Activated CD4-positive, alpha-beta memory T cell treated with anti-CD3 and anti-CD28 coated beads, Interleukin-2, amount 10 ng/mL, durations not matched to agents 7 days and 5 days (primary cell): ENCODE data around the gene CKMT1A. TPM values are rescaled to one million over a fixed set of nuclear protein-coding genes. Genes with fewer than 3 reads are reported as not detected.
A peak's percentile ranks its signal among the peaks of the same experiment; 100 is the strongest.
"Not testable (repeated sequence)": the region's sequence is repeated elsewhere in the genome, so short reads cannot be mapped to it uniquely, and the experiment has no call there.

Source experiments
- CTCF ChIA-PET: fragments of 350-600 bp; sonication (Branson Sonifier 250); formaldehyde crosslinking; loops from one replicate; lab custom pipeline; 2021; ENCODE audit warnings: antibody characterized with exemption, inconsistent platforms; lab: Charles Lee
- POLR2A ChIA-PET: fragments of 350-600 bp; sonication (Branson Sonifier 250); formaldehyde crosslinking; loops from one replicate; lab custom pipeline; 2021; ENCODE audit warnings: antibody characterized with exemption; lab: Charles Lee
- DNase-seq: peaks from one replicate; pipeline ENCODE4 v3.0.0-alpha.2; 2020
- H3K27ac Mint-ChIP-seq: one replicate; pipeline ENCODE4 v1.8.0; 2021; ENCODE audit warnings: mild to moderate bottlenecking, mixed read lengths
- H3K27me3 Mint-ChIP-seq: one replicate; pipeline ENCODE4 v1.8.0; 2021; ENCODE audit warnings: mixed read lengths
- H3K36me3 Mint-ChIP-seq: one replicate; pipeline ENCODE4 v1.8.0; 2021; ENCODE audit warnings: low read depth, mixed read lengths
- H3K4me1 Mint-ChIP-seq: one replicate; pipeline ENCODE4 v1.8.0; 2021; ENCODE audit warnings: mixed read lengths
- H3K4me3 Mint-ChIP-seq: one replicate; pipeline ENCODE4 v1.8.0; 2021; ENCODE audit warnings: mild to moderate bottlenecking, mixed read lengths
- H3K9me3 Mint-ChIP-seq: one replicate; pipeline ENCODE4 v1.8.0; 2021; ENCODE audit warnings: mixed read lengths
- total RNA-seq, 2 experiments: library from RNA; stranded (reverse); gene quantifications; one replicate each; pipeline ENCODE4 v1.2.3, GENCODE V29; 2021

Gene CKMT1A
- total RNA-seq, 2 experiments from 2014 or later = not detected

- H3K9me3 Mint-ChIP-seq, H3K4me1 Mint-ChIP-seq, CTCF ChIA-PET, H3K27me3 Mint-ChIP-seq, H3K36me3 Mint-ChIP-seq, H3K27ac Mint-ChIP-seq, DNase-seq, POLR2A ChIA-PET, H3K4me3 Mint-ChIP-seq: not testable (repeated sequence)
Observed at GRCh38 chr15:43710431-43711131, 16.9 kb downstream of the CKMT1A start.

GRCh38 chr15:43723151-43723550 is 29.5 kb downstream of the CKMT1A start:
- POLR2A ChIA-PET = no interaction called here
- H3K27ac Mint-ChIP-seq = no peak overlapping the region
- peaks cover 13% of the 10 kb centered on the region for H3K27me3 Mint-ChIP-seq
- no peak for DNase-seq
- no peaks in the 10 kb centered on the region for H3K4me1 Mint-ChIP-seq
- no peaks in the 10 kb centered on the region for H3K9me3 Mint-ChIP-seq
- no peaks in the 10 kb centered on the region for H3K36me3 Mint-ChIP-seq
- no peak overlapping the region for H3K4me3 Mint-ChIP-seq
- CTCF ChIA-PET = no interaction called here

GRCh38 chr15:43726306-43726705 is 32.6 kb downstream of the CKMT1A start:
- DNase-seq, H3K36me3 Mint-ChIP-seq, H3K4me1 Mint-ChIP-seq, H3K9me3 Mint-ChIP-seq, POLR2A ChIA-PET, H3K27ac Mint-ChIP-seq, H3K4me3 Mint-ChIP-seq, CTCF ChIA-PET: not testable (repeated sequence)
- peaks cover 15% of the 10 kb centered on the region for H3K27me3 Mint-ChIP-seq

GRCh38 chr15:43728053-43728725 is 34.5 kb downstream of the CKMT1A start:
- POLR2A ChIA-PET, H3K27ac Mint-ChIP-seq, CTCF ChIA-PET: not testable (repeated sequence)

GRCh38 chr15:43735416-43735815 is 41.8 kb downstream of the CKMT1A start:
- peaks cover 7% of the 10 kb centered on the region for H3K4me1 Mint-ChIP-seq
- H3K27ac Mint-ChIP-seq = no peak overlapping the region
- no peaks in the 10 kb centered on the region for H3K36me3 Mint-ChIP-seq
- CTCF ChIA-PET = no interaction called here
- H3K9me3 Mint-ChIP-seq = no peaks in the 10 kb centered on the region
- H3K4me3 Mint-ChIP-seq = no peak overlapping the region
- DNase-seq = no peak
- POLR2A ChIA-PET = no interaction called here
- H3K27me3 Mint-ChIP-seq = peaks cover 13% of the 10 kb centered on the region

More at GRCh38 chr15:43728053-43728725, 34.5 kb downstream of the CKMT1A start:
- H3K27me3 Mint-ChIP-seq = peaks cover 20% of the 10 kb centered on the region
- H3K36me3 Mint-ChIP-seq, H3K4me1 Mint-ChIP-seq, DNase-seq, H3K4me3 Mint-ChIP-seq, H3K9me3 Mint-ChIP-seq: not testable (repeated sequence)

- CTCF ChIA-PET = interaction anchor here (0.9 to 1.4 kb wide), 5 partner anchors 23 to 521 kb away, joined by 3 to 4 read pairs (median 3); no protein-coding TSS in a partner anchor
Observed at GRCh38 chr15:43746245-43746902, 52.7 kb downstream of the CKMT1A start, which contains the start of gene PDIA3. Gene PDIA3 (plus strand): TSS chr15:43746438. CDS start chr15:43746540, 102 bp downstream.

GRCh38 chr15:43746903-43747309 is 53.2 kb downstream of the CKMT1A start:
- Mint-ChIP-seq H3K36me3 (peaks cover 20% of the 10 kb centered on the region), H3K27ac (peak overlapping the region; percentile 91), H3K4me1 (peaks cover 37% of the 10 kb centered on the region), H3K4me3 (peak overlapping the region; percentile 94)
- POLR2A ChIA-PET = interaction anchor here (0.7 to 2.6 kb wide), 8 partner anchors 30 to 1139 kb away, joined by 3 to 15 read pairs (median 6); partner anchors contain the start of genes ELL3, MFAP1, SERF2 and WDR76
- not testable (repeated sequence) for H3K9me3 Mint-ChIP-seq, H3K27me3 Mint-ChIP-seq, DNase-seq
- CTCF ChIA-PET = interaction anchor here (1.4 kb wide), 1 partner anchor 24 kb away, joined by 4 read pairs; no protein-coding TSS in a partner anchor

More at GRCh38 chr15:43746245-43746902, 52.7 kb downstream of the CKMT1A start, which contains the start of gene PDIA3:
- H3K36me3 Mint-ChIP-seq = peaks cover 15% of the 10 kb centered on the region
- H3K27me3 Mint-ChIP-seq, H3K9me3 Mint-ChIP-seq: not testable (repeated sequence)
- H3K4me3 Mint-ChIP-seq = peak within 1 kb of the TSS; percentile 94
- H3K4me1 Mint-ChIP-seq = peaks cover 32% of the 10 kb centered on the region
- POLR2A ChIA-PET = interaction anchor here (0.7 to 2.6 kb wide), 16 partner anchors 9 to 1138 kb away, joined by 3 to 15 read pairs (median 4); partner anchors contain the start of genes ELL3, HYPK, MFAP1 and SERF2
- peak within 1 kb of the TSS; percentile 91 for H3K27ac Mint-ChIP-seq
- peak; percentile 89 for DNase-seq

GRCh38 chr15:43748376-43748775 is 54.7 kb downstream of the CKMT1A start:
- no peak for DNase-seq
- peaks cover 44% of the 10 kb centered on the region for H3K4me1 Mint-ChIP-seq
- no peaks in the 10 kb centered on the region for H3K27me3 Mint-ChIP-seq
- ChIA-PET POLR2A (no interaction called here), CTCF (no interaction called here)
- H3K4me3 Mint-ChIP-seq = peak overlapping the region; percentile 94
- H3K9me3 Mint-ChIP-seq = no peaks in the 10 kb centered on the region
- peaks cover 29% of the 10 kb centered on the region for H3K36me3 Mint-ChIP-seq
- peak overlapping the region; percentile 27 for H3K27ac Mint-ChIP-seq

Other genes with a start within 250 kb of the CKMT1A start
- gene TP53BP1, start 200.7 kb upstream of the CKMT1A start, total RNA-seq = 10 to 100 TPM; 26.6 to 28.1 TPM
- 1 to 10 TPM; 8.7 to 9.3 TPM for gene MAP1A, start 176.3 kb upstream of the CKMT1A start, total RNA-seq
- 10 to 100 TPM; 28.2 to 33.0 TPM for gene PPIP5K1, start 103.7 kb upstream of the CKMT1A start, total RNA-seq
- not detected for gene CKMT1B, start 99.8 kb upstream of the CKMT1A start, total RNA-seq
- gene STRC, start 75.1 kb upstream of the CKMT1A start, total RNA-seq = under 1 TPM; 0.45 to 0.75 TPM
- gene CATSPER2, start 45.0 kb upstream of the CKMT1A start, total RNA-seq = 1 to 10 TPM; 3.0 to 4.7 TPM
- gene PDIA3, start 52.6 kb downstream of the CKMT1A start, total RNA-seq = 100 to 1,000 TPM; 290 TPM
- gene ELL3, start 83.1 kb downstream of the CKMT1A start, total RNA-seq = under 1 TPM; 0.25 to 0.33 TPM
- gene SERF2, start 98.5 kb downstream of the CKMT1A start, total RNA-seq = 100 to 1,000 TPM; 907 to 928 TPM
- under 1 TPM; 0.15 to 0.18 TPM for gene SERINC4, start 106.4 kb downstream of the CKMT1A start, total RNA-seq
- gene HYPK, start 106.7 kb downstream of the CKMT1A start, total RNA-seq = 10 to 100 TPM; 14.3 to 14.4 TPM
- gene MFAP1, start 130.8 kb downstream of the CKMT1A start, total RNA-seq = 10 to 100 TPM; 34.4 to 37.3 TPM
- 10 to 100 TPM; 72.2 to 74.7 TPM for gene WDR76, start 133.1 kb downstream of the CKMT1A start, total RNA-seq